ENCODE results near the gene CMTM7. TPM values are rescaled to one million over a fixed set of nuclear protein-coding genes. Genes with fewer than 3 reads are reported as not detected.
"Not testable (repeated sequence)": the region's sequence is repeated elsewhere in the genome, so short reads cannot be mapped to it uniquely, and the experiment has no call there.

Gene CMTM7
- total RNA-seq, 6 experiments from 2014 or later, result 10.1 to 17.7 (median 15.7) TPM

DNA sequence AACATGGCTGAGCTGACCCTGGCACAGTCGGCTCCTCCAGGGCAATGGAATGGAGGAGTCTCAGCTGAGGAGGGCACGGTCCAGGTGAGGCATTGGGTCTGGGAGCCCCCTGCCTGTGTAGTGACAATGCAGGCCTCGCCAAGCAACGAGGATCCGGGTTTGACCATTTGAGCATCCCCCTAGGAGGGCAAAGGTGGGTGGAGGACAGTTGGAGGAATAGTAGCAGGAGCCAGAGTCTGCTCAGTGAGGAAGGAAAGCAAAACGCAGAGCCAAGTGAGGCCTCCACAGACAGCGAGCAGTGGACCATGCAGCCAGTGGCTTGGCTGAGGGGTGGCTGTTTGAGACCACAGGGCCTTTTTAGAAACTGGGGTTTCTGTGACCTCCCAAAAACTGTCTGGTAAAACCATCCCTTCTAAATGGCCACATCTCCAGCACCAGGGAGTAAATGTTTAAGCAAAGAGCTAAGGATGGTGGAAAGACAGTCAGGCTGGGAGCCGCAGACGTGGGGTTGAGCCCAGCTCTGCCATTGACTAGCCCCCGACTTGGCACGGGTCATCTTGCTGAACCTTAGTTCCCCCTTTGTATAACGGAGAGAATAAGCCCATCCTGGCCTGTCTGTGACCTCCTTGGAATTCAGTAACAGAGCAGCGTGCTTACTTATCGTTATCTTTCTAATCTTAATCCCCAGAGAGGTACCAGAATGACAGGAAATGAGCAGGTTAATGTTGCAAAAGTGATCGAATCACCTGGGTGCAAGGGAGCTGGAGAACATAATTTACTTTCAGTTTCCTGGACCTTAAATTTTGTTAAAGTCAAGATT, 64.2 kb downstream of the CMTM7 start:
- no peak for DNase-seq
- Mint-ChIP-seq H3K9me3 (no peaks in the 10 kb centered on the region), H3K4me3 (no peak overlapping the region), H3K27me3 (ENCODE audit: insufficient read depth) (no peaks in the 10 kb centered on the region; the same call in 1 of the 2 replicates), H3K36me3 (ENCODE audit: low read depth) (peaks cover 4% of the 10 kb centered on the region; the same call in 1 of the 2 replicates), H3K4me1 (ENCODE audit: low read depth) (peaks cover 9% of the 10 kb centered on the region), H3K27ac (no peak overlapping the region)
- TF ChIP-seq, protein P1, sequence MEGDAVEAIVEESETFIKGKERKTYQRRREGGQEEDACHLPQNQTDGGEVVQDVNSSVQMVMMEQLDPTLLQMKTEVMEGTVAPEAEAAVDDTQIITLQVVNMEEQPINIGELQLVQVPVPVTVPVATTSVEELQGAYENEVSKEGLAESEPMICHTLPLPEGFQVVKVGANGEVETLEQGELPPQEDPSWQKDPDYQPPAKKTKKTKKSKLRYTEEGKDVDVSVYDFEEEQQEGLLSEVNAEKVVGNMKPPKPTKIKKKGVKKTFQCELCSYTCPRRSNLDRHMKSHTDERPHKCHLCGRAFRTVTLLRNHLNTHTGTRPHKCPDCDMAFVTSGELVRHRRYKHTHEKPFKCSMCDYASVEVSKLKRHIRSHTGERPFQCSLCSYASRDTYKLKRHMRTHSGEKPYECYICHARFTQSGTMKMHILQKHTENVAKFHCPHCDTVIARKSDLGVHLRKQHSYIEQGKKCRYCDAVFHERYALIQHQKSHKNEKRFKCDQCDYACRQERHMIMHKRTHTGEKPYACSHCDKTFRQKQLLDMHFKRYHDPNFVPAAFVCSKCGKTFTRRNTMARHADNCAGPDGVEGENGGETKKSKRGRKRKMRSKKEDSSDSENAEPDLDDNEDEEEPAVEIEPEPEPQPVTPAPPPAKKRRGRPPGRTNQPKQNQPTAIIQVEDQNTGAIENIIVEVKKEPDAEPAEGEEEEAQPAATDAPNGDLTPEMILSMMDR (IDR thresholded peaks at IDR 0.05), result no peak

DNA sequence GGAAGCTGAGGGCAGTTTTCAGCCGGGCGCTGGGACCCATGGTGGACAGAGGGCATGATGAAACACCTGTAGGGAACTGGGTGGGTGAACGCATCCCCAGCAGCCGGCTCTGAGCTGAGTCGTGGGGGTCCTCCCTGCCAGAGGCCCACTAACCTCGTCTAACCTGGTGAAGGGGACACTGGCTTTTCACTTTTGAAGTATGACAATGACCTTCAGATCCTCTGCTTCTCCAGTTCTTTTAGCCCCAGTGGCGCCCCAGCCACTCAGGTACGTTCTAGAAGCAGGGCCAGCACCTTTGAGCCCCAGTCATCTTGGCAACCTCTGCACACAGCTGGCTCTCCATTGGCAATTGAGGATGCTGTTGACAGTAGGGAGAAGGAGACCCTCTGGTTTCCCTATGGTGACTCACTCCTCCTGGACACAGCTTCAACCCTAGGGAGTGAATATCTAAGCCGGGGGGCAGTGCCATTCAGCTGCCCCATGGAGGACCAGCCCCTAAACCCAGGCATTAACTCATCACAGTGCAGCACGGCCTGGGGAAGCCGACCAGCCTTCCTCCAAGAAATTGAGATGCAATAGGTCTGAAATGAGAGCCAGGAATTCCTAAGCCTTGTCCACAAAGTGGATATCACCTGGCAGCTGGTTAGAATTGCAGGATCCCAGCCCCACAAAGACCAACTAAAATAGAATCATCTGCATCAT, 64.9 kb downstream of the CMTM7 start:
- Mint-ChIP-seq H3K27ac (no peak overlapping the region), H3K4me1 (ENCODE audit: low read depth) (peaks cover 9% of the 10 kb centered on the region), H3K27me3 (ENCODE audit: insufficient read depth) (no peaks in the 10 kb centered on the region), H3K4me3 (no peak overlapping the region), H3K36me3 (ENCODE audit: low read depth) (peaks cover 4% of the 10 kb centered on the region; the same call in 1 of the 2 replicates), H3K9me3 (no peaks in the 10 kb centered on the region)
- TF ChIP-seq, protein P1 (IDR thresholded peaks at IDR 0.05), result no peak
- DNase-seq, result no peak

DNA sequence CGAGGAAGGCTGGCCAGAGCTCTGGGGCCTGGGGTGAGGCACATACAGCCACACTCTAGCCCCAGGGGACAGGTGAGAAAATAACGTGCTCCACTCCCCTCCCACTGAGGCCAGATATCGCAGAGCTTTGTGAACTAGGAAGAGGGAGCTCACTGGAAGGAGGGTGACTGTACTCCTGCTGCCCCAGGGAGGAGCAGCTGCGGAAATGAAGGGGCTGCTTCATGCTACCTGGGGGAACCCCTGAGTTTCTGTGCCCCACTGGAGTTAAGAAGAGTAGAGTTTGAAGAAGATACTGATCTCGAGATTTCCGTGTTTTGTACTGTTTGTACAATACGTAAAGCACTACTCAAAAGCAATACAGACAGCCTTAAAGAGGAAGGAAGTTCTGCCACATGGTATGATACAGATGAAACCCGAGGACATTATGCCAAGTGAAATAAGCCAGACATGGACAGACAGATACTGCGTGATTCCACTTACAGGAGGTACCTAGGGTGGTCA, 66.4 kb downstream of the CMTM7 start:
- Mint-ChIP-seq H3K36me3 (ENCODE audit: low read depth) (peaks cover 4% of the 10 kb centered on the region; the same call in 1 of the 2 replicates), H3K4me1 (ENCODE audit: low read depth) (peaks cover 8% of the 10 kb centered on the region), H3K27ac (no peak overlapping the region), H3K4me3 (no peak overlapping the region), H3K27me3 (ENCODE audit: insufficient read depth) (no peaks in the 10 kb centered on the region), H3K9me3 (no peaks in the 10 kb centered on the region)
- TF ChIP-seq, protein P1 (IDR thresholded peaks at IDR 0.05), result no peak
- no peak for DNase-seq

DNA sequence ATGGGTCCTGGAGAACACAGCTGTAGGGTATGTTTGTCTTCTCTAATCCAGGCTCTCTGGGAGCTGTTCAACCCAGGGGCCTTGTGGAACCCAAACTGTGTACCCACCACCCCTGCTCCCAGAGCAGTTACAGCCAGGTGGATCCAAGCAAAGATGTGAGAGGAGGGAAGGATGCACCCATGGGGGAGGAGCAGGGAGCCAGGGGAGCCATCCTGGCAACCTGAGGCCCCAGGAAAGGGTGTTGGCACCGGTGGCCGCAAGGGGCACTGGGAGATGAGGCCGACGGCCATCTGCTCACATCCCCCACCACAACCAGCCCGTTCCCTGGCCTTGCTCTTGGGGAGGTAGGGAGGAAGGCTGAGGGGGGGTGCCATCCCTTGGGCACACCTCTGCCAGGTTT, 67.8 kb downstream of the CMTM7 start:
- Mint-ChIP-seq H3K9me3 (no peaks in the 10 kb centered on the region), H3K36me3 (ENCODE audit: low read depth) (no peaks in the 10 kb centered on the region; the same call in 1 of the 2 replicates), H3K27me3 (ENCODE audit: insufficient read depth) (no peaks in the 10 kb centered on the region), H3K4me1 (ENCODE audit: low read depth) (no peaks in the 10 kb centered on the region), H3K4me3 (no peak overlapping the region), H3K27ac (no peak overlapping the region)
- TF ChIP-seq, protein P1 (IDR thresholded peaks at IDR 0.05), result no peak
- no peak for DNase-seq

DNA sequence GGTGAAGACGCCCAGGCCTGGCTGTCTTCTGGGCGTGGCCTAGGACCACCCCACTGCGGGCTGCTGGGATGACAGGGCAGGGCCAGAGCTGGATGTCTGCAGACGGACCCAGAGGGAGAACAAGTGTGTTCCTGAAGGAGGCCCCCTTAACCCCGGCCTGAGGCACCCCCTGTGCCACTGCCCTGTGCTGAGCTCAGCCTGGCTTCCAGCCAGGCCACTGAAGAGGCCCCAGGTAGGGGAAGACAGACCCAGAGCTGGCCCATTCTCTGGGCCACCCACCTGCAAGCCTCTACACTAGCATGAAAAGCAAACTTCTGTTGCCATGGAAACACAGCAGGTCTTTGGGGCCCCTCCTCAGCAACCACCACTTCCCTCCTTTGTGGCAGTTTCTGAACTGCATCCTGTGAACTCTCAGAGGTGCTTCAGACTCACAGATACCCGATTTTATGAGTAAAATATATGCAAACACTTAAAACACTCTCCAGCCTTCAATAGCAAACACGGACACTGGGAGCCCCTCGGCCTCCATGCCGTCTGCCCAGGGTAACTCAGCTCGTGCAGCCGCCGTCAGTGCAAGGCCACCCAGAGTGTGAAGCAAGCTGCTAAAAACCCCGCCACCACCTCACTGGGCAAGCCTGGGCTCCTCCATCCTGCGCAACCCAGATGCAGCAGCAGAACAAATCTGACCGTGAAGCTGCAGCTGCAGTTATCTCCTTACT, 68.5 kb downstream of the CMTM7 start:
- no peak overlapping the region for H3K4me3 Mint-ChIP-seq
- no peaks in the 10 kb centered on the region for H3K9me3 Mint-ChIP-seq
- H3K27ac Mint-ChIP-seq, result no peak overlapping the region
- no peaks in the 10 kb centered on the region for H3K4me1 Mint-ChIP-seq (ENCODE audit: low read depth)
- no peak for DNase-seq
- H3K36me3 Mint-ChIP-seq (ENCODE audit: low read depth), result no peaks in the 10 kb centered on the region; the same call in 1 of the 2 replicates
- TF ChIP-seq, protein P1 (IDR thresholded peaks at IDR 0.05), result no peak
- H3K27me3 Mint-ChIP-seq (ENCODE audit: insufficient read depth), result no peaks in the 10 kb centered on the region

DNA sequence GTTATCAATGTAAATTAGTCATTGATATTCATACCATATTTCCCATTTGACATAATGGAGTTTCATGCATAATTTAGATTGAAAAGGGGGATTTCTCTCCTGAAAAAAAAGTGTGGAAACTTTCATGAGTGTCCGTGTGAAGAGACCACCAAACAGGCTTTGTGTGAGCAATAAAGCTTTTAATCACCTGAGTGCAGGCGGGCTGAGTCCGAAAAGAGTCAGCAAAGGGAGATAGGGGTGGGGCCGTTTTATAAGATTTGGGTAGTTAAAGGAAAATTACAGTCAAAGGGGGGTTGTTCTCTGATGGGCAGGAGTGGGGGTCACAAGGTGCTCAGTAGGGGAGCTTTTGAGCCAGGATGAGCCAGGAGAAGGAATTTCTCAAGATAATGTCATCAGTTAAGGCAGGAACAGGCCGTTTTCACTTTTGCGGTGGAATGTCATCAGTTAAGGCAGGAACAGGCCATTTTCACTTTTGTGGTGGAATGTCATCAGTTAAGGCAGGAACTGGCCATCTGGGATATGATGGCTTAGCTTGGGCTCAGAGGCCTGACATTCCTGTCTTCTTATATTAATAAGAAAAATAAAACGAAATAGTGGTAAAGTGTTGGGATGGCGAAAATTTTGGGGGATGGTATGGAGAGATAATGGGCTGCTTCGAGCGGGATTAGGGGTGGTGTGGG, 69.3 kb downstream of the CMTM7 start:
- H3K4me3 Mint-ChIP-seq; H3K9me3 Mint-ChIP-seq; H3K27me3 Mint-ChIP-seq (ENCODE audit: insufficient read depth); H3K36me3 Mint-ChIP-seq (ENCODE audit: low read depth); H3K4me1 Mint-ChIP-seq (ENCODE audit: low read depth); H3K27ac Mint-ChIP-seq; DNase-seq: not testable (repeated sequence)

DNA sequence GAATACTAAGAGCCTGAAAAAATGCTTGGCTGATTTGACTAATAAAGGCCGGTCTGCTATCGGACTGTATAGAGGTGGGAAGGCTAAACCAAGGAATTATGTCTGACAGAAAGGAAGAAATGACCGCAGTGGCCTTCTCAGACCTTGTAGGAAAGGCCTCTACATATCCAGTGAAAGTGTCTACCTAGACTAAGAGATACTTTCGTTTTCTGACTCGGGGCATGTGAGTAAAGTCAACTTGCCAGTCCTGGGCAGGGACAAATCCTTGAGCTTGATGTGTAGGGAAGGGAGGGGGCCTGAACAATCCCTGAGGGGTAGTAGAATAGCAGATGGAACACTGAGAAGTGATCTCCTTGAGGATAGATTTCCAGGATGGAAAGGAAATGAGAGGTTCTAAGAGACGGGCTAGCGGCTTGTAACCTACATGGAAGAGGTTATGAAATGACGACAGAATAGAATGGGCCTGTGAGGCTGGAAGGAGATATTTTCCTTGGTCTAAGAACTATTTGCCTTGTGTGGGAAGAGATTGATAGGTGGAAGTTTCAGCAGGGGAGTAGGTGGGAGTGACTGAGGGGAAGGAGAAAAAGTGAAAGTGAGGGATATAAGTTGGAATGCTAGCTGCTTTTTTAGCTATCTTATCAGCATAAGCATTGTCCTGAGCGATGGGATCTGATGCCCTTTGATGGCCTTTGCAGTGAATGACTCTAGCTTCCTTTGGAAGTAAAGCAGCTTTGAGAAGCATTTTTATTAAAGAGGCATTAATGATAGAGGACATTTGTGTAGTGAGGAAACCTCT, 70.7 kb downstream of the CMTM7 start:
- H3K27me3 Mint-ChIP-seq (ENCODE audit: insufficient read depth); H3K4me1 Mint-ChIP-seq (ENCODE audit: low read depth); H3K36me3 Mint-ChIP-seq (ENCODE audit: low read depth); DNase-seq; H3K4me3 Mint-ChIP-seq; H3K9me3 Mint-ChIP-seq; H3K27ac Mint-ChIP-seq: not testable (repeated sequence)

Data from HFFc6 (cell line).